LNCAP (cell line): ENCODE measurements around the gene PDPR.
"Not testable (repeated sequence)": the region's sequence is repeated elsewhere in the genome, so short reads cannot be mapped to it uniquely, and the experiment has no call there.

Source experiments
- CTCF ChIP-seq: fragments of 450-650 bp; IDR thresholded peaks from 2 replicates; pipeline ENCODE4 v1.5.1; 2017; ENCODE audit warnings: mild to moderate bottlenecking

Gene PDPR

GRCh38 chr16:70163596-70163995, 49.5 kb downstream of the PDPR start:
- TF ChIP-seq CTCF, result no peak

GRCh38 chr16:70173212-70173837, 59.2 kb downstream of the PDPR start, which contains the start of gene CLEC18C:
CLEC18C (plus strand) TSS chr16:70173787; CDS start chr16:70174279, 492 bp downstream.
- TF ChIP-seq CTCF, result not testable (repeated sequence)
